Frontal cortex (tissue), 4 donors: ENCODE results near the gene AADACL4. TPM values are rescaled to one million over a fixed set of nuclear protein-coding genes. Genes with fewer than 3 reads are reported as not detected.

ENCODE experiments used
- DNase-seq, 2 donors: peaks; one replicate each; pipeline ENCODE4 v3.0.0; 2012; ENCODE audit warnings: low spot score in 2 of 2
- FAIRE-seq: peaks from 2 replicates; lab custom pipeline; 2012; peaks lifted over from hg19 to GRCh38; lab: Jason Lieb, UNC
- total RNA-seq: library from RNA; depleted of rRNA; stranded (reverse); fragments of >200 nt; gene quantifications from one replicate; pipeline ENCODE4 v1.2.3, GENCODE V29; 2014
- donor health status: control.
- donor health status: control.
- donor health status: control.

AADACL4 gene
- total RNA-seq, 1 donor from 2014 or later, result not detected

GRCh38 chr1:12610305-12610935 lies 33.5 kb upstream of the AADACL4 start:
- no peak for FAIRE-seq
- no peak for DNase-seq

GRCh38 chr1:12610941-12611340 lies 32.9 kb upstream of the AADACL4 start:
- no peak for DNase-seq
- FAIRE-seq, result no peak

GRCh38 chr1:12613180-12613579 lies 30.7 kb upstream of the AADACL4 start:
- FAIRE-seq (no peak), DNase-seq (no peak)

GRCh38 chr1:12614402-12615158 lies 29.3 kb upstream of the AADACL4 start:
- DNase-seq (no peak), FAIRE-seq (no peak)

- DNase-seq (no peak), FAIRE-seq (no peak)
These were observed 28.6 kb upstream of the AADACL4 start for GRCh38 chr1:12615159-12615864.

GRCh38 chr1:12615865-12616708 lies 27.8 kb upstream of the AADACL4 start:
- DNase-seq (no peak), FAIRE-seq (no peak)

- no peak for FAIRE-seq
- DNase-seq, result no peak
These were observed 27.0 kb upstream of the AADACL4 start for GRCh38 chr1:12616709-12617373.

GRCh38 chr1:12617511-12617900 lies 26.4 kb upstream of the AADACL4 start:
- FAIRE-seq (no peak), DNase-seq (no peak)

- DNase-seq (peak in 1 of 2 donors; percentile 70), FAIRE-seq (no peak)
These were observed 25.8 kb upstream of the AADACL4 start, which contains the start of gene DHRS3 for GRCh38 chr1:12617901-12618660. Gene DHRS3 (minus strand): TSS chr1:12618210. CDS start chr1:12617348, 862 bp downstream.

- no peak for FAIRE-seq
- DNase-seq, result no peak
These were observed 25.3 kb upstream of the AADACL4 start for GRCh38 chr1:12618661-12618964.

GRCh38 chr1:12618965-12619791 lies 24.7 kb upstream of the AADACL4 start:
- DNase-seq (peak in 1 of 2 donors; percentile 66), FAIRE-seq (no peak)

GRCh38 chr1:12619792-12620487 lies 23.9 kb upstream of the AADACL4 start:
- DNase-seq, result peak; percentile 73 to 83
- FAIRE-seq, result no peak

GRCh38 chr1:12620488-12620865 lies 23.4 kb upstream of the AADACL4 start:
- DNase-seq (no peak), FAIRE-seq (no peak)

GRCh38 chr1:12620931-12621330 lies 23.0 kb upstream of the AADACL4 start:
- DNase-seq, result no peak
- no peak for FAIRE-seq

GRCh38 chr1:12621346-12622335 lies 22.2 kb upstream of the AADACL4 start:
- DNase-seq, result no peak
- FAIRE-seq, result no peak

GRCh38 chr1:12622506-12622905 lies 21.4 kb upstream of the AADACL4 start:
- DNase-seq (no peak), FAIRE-seq (no peak)
